ENCODE measurements around the gene STMN1.

- TF ChIP-seq, protein P1, sequence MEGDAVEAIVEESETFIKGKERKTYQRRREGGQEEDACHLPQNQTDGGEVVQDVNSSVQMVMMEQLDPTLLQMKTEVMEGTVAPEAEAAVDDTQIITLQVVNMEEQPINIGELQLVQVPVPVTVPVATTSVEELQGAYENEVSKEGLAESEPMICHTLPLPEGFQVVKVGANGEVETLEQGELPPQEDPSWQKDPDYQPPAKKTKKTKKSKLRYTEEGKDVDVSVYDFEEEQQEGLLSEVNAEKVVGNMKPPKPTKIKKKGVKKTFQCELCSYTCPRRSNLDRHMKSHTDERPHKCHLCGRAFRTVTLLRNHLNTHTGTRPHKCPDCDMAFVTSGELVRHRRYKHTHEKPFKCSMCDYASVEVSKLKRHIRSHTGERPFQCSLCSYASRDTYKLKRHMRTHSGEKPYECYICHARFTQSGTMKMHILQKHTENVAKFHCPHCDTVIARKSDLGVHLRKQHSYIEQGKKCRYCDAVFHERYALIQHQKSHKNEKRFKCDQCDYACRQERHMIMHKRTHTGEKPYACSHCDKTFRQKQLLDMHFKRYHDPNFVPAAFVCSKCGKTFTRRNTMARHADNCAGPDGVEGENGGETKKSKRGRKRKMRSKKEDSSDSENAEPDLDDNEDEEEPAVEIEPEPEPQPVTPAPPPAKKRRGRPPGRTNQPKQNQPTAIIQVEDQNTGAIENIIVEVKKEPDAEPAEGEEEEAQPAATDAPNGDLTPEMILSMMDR (optimal IDR thresholded peaks at IDR 0.05 in 1 of 3, IDR thresholded peaks at IDR 0.05 in 1 of 3, conservative IDR thresholded peaks at IDR 0.05 in 1 of 3; ENCODE audit: extremely low read depth in 1 of 3, insufficient read depth in 2 of 3, low read length in 3 of 3), result no peak
- TF ChIP-seq EZH2 (IDR thresholded peaks at IDR 0.05; ENCODE audit: low read length), result no peak
Measured at GRCh38 chr1:25858906-25859789, 47.1 kb downstream of the STMN1 start, which contains the start of gene AUNIP.
